Subcutaneous adipose tissue (tissue), 4 donors: ENCODE data around the gene ATP8B1. TPM values are rescaled to one million over a fixed set of nuclear protein-coding genes. Genes with fewer than 3 reads are reported as not detected.

Experiments used
- CTCF ChIP-seq: fragments of 450-650 bp; IDR thresholded peaks from one replicate; pipeline ENCODE4 v1.5.1; 2016; ENCODE audit warnings: low read depth, mild to moderate bottlenecking, control low read depth, antibody characterized with exemption, moderate library complexity
- total RNA-seq, 4 donors: library from RNA; depleted of rRNA; stranded (reverse); fragments of >200 nt; gene quantifications; one replicate each; pipeline ENCODE4 v1.1.0, GENCODE V29; 2016

Gene ATP8B1
- total RNA-seq, 4 donors from 2014 or later, result 7.5 to 14.3 (median 9.2) TPM

- no peak for TF ChIP-seq CTCF
These were observed 14.0 kb downstream of the ATP8B1 start for GRCh38 chr18:57789090-57789489.

- TF ChIP-seq CTCF, result no peak
These were observed 15.9 kb downstream of the ATP8B1 start for GRCh38 chr18:57787068-57787685.

GRCh38 chr18:57785751-57786437 lies 17.2 kb downstream of the ATP8B1 start:
- TF ChIP-seq CTCF, result no peak

- no peak for TF ChIP-seq CTCF
These were observed 18.4 kb downstream of the ATP8B1 start for GRCh38 chr18:57784801-57785114.

- no peak for TF ChIP-seq CTCF
These were observed 18.9 kb downstream of the ATP8B1 start for GRCh38 chr18:57784034-57784800.

- TF ChIP-seq CTCF, result no peak
These were observed 21.1 kb downstream of the ATP8B1 start for GRCh38 chr18:57782049-57782448.

- no peak for TF ChIP-seq CTCF
These were observed 22.3 kb downstream of the ATP8B1 start for GRCh38 chr18:57780706-57781347.
